HepG2 (cell line): ENCODE results near the gene SLC19A1. TPM values are rescaled to one million over a fixed set of nuclear protein-coding genes. Genes with fewer than 3 reads are reported as not detected.

Experiments used
- BRF2 ChIP-seq: sonication (generic); formaldehyde crosslinking; IDR thresholded peaks from 2 replicates; pipeline ENCODE4 v1.8.1; 2022; ENCODE audit warnings: mild to moderate bottlenecking, missing genetic modification reagents
- FOXK1 ChIP-seq: sonication (generic); formaldehyde crosslinking; IDR thresholded peaks from 2 replicates; pipeline ENCODE4 v1.4.0; 2020; ENCODE audit warnings: low read depth, missing genetic modification reagents, borderline replicate concordance
- GABPB1 ChIP-seq: IDR thresholded peaks from 2 replicates; pipeline ENCODE4 v1.6.1; 2016; ENCODE audit warnings: mild to moderate bottlenecking, missing genetic modification reagents, moderate library complexity, missing compliant biosample characterization
- KDM5A ChIP-seq: fragments of 200-600 bp; sonication (generic); IDR thresholded peaks from 2 replicates; pipeline ENCODE4 v1.7.0; 2018; ENCODE audit warnings: antibody characterized with exemption, mild to moderate bottlenecking, low read length, borderline replicate concordance
- KDM6A ChIP-seq: IDR thresholded peaks from 2 replicates; pipeline ENCODE4 v1.6.1; 2016; ENCODE audit warnings: low read depth
- NFATC3 ChIP-seq: sonication (generic); formaldehyde crosslinking; IDR thresholded peaks from 2 replicates; pipeline ENCODE4 v1.5.1; 2020; ENCODE audit warnings: mild to moderate bottlenecking, missing genetic modification reagents
- NR1H2 ChIP-seq: sonication (generic); formaldehyde crosslinking; IDR thresholded peaks from 2 replicates; pipeline ENCODE4 v1.8.1; 2022; ENCODE audit warnings: low read depth, missing genetic modification reagents, borderline replicate concordance
- NR3C1 ChIP-seq: sonication (generic); formaldehyde crosslinking; IDR thresholded peaks from 2 replicates; pipeline ENCODE4 v1.4.0; 2020; ENCODE audit warnings: missing genetic modification reagents
- RBAK ChIP-seq: sonication (generic); formaldehyde crosslinking; IDR thresholded peaks from 2 replicates; pipeline ENCODE4 v1.5.1; 2020; ENCODE audit warnings: mild to moderate bottlenecking, missing genetic modification reagents
- RCOR2 ChIP-seq: IDR thresholded peaks from 2 replicates; pipeline ENCODE4 v1.6.1; 2016; ENCODE audit warnings: missing biosample characterization, missing genetic modification reagents
- REXO4 ChIP-seq: sonication (generic); formaldehyde crosslinking; IDR thresholded peaks from 2 replicates; pipeline ENCODE4 v1.8.0; 2022; ENCODE audit warnings: missing genetic modification reagents, mild to moderate bottlenecking, borderline replicate concordance
- SMC3 ChIP-seq: IDR thresholded peaks from 2 replicates; pipeline ENCODE4 v1.6.1; 2011; ENCODE audit warnings: low read length, improper control_type of control experiment
- SP2 ChIP-seq: sonication (generic); formaldehyde crosslinking; IDR thresholded peaks from 2 replicates; pipeline ENCODE4 v1.5.1; 2020; ENCODE audit warnings: mild to moderate bottlenecking, missing genetic modification reagents
- ZFP62 ChIP-seq: sonication (generic); formaldehyde crosslinking; IDR thresholded peaks from 2 replicates; pipeline ENCODE4 v1.4.0; 2020; ENCODE audit warnings: missing genetic modification reagents
- ZFY ChIP-seq: sonication (generic); formaldehyde crosslinking; IDR thresholded peaks from 2 replicates; pipeline ENCODE4 v1.4.0; 2020; ENCODE audit warnings: missing genetic modification reagents
- ZNF18 ChIP-seq: sonication (generic); formaldehyde crosslinking; IDR thresholded peaks from 2 replicates; pipeline ENCODE4 v1.8.0; 2022; ENCODE audit warnings: mild to moderate bottlenecking, missing genetic modification reagents; ENCODE audit not compliant: insufficient replicate concordance
- ZNF225 ChIP-seq: sonication (generic); formaldehyde crosslinking; IDR thresholded peaks from 2 replicates; pipeline ENCODE4 v1.4.0; 2020; ENCODE audit warnings: mild to moderate bottlenecking, missing genetic modification reagents
- ZNF451 ChIP-seq: sonication (generic); formaldehyde crosslinking; IDR thresholded peaks from 2 replicates; pipeline ENCODE4 v1.5.0; 2020; ENCODE audit warnings: mild to moderate bottlenecking, missing genetic modification reagents
- ZNF503 ChIP-seq: sonication (generic); formaldehyde crosslinking; IDR thresholded peaks from 2 replicates; pipeline ENCODE4 v1.4.0; 2020; ENCODE audit warnings: missing genetic modification reagents
- ZNF629 ChIP-seq: sonication (generic); formaldehyde crosslinking; conservative IDR thresholded peaks from 2 replicates; pipeline ENCODE4 v1.5.0; 2020; ENCODE audit warnings: missing genetic modification reagents
- ZNF780A ChIP-seq: sonication (generic); formaldehyde crosslinking; IDR thresholded peaks from 2 replicates; pipeline ENCODE4 v1.8.0; 2022; ENCODE audit warnings: mild to moderate bottlenecking, missing genetic modification reagents, moderate library complexity
- ZZZ3 ChIP-seq: sonication (generic); formaldehyde crosslinking; IDR thresholded peaks from 2 replicates; pipeline ENCODE4 v1.4.0; 2020; ENCODE audit warnings: missing genetic modification reagents, mild to moderate bottlenecking, borderline replicate concordance
- polyA plus RNA-seq, 8 experiments: library from polyadenylated mRNA; depleted of rRNA in 3 of 8; stranded (reverse) in 7 of 8; unstranded in 1 of 8; fragments of >200 nt; fragmentation: Illumina TruSeq in 4 of 8; extraction: Trizol in 4 of 8; gene quantifications; 2 replicates each; pipeline versions ENCODE4 v1.2.1 to v1.2.3, GENCODE V29; 2011 to 2016; ENCODE audit warnings: low read depth in 4 of 8, missing spikeins in 1 of 8, mixed read lengths in 1 of 8; ENCODE audit not compliant: insufficient read depth in 1 of 8
- total RNA-seq, 5 experiments: library from RNA; depleted of rRNA; stranded (reverse); fragments of >200 nt; fragmentation: Illumina TruSeq; extraction: Trizol; gene quantifications; 2 replicates each; pipeline ENCODE4 v1.2.3, GENCODE V29; 2016; ENCODE audit warnings: low read depth in 1 of 5
- TF ChIP-seq, protein P1 (sequence below): sonication (generic); formaldehyde crosslinking; IDR thresholded peaks from 2 replicates; pipeline ENCODE4 v1.9.0; 2021; ENCODE audit warnings: missing genetic modification reagents, borderline replicate concordance

The SLC19A1 gene
- total and polyA plus RNA-seq, 2 of the 13 experiments (the other 11 are each of a cell fraction or from before 2014, with no cell fraction given): 21.8 to 23.0 TPM

DNA sequence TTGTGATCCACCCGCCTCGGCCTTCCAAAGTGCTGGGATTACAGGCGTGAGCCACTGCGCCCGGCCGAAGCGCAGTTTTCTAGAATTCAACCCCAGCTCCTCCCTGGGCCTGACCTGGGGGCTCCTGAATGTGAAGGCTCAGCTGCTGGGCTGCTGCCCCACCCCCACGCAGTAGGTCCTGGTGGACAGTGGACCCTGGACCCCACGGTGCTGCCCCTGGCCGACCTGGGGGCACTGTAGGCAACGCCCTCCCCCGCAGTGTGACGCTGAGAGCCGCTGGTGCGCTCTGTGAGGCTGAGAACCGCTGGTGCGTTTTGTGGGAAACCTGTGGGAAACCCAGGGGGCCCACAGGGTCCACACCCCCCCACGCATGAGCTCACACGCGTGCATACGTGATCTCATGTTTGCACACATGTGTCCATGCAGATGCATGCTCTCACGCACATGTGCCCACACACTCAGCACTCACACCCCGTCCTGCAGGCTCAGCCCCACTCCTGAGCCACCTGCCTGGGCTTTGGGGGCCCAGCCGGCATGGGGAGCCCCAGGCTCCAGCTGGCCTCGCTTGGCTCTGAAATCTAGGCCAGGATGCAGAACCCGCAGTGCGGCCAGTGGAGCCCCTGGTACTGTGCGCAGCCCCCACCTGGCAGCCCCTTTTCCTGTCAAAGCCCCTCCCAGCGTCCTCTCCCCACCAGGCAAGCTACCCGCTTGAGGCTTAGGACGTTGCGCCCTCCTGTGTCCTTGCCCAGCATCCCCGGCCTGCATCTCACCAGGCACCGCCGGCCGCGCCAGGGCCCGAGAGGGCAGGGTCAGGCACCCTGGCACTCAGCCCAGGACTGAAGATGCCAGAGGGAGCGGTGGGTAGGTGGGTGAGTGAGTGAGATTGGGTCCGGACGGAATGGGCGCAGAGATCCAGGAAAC is 69.5 kb downstream of the SLC19A1 start (continued):
- no peak for TF ChIP-seq SMC3
- TF ChIP-seq NR1H2 (CRISPR knock-in tag): no peak
- 0 out of 2 replicates have a peak, but pooled peaks have one; percentile 35 for TF ChIP-seq FOXK1 (CRISPR knock-in tag)
- no peak for TF ChIP-seq RCOR2
- TF ChIP-seq ZZZ3 (CRISPR knock-in tag): no peak; the same call in 1 of the 2 replicates
- no peak for TF ChIP-seq NR3C1 (CRISPR knock-in tag)
- no peak for TF ChIP-seq ZNF780A (CRISPR knock-in tag)
- TF ChIP-seq ZNF629: no peak
- TF ChIP-seq ZNF18 (CRISPR knock-in tag): peak; percentile 40
- no peak for TF ChIP-seq ZFP62 (CRISPR knock-in tag)
- TF ChIP-seq KDM6A: peak; percentile 86
- no peak; the same call in 1 of the 2 replicates for TF ChIP-seq GABPB1 (CRISPR knock-in tag)
- peak; percentile 76; the same call in 1 of the 2 replicates for TF ChIP-seq ZNF225 (CRISPR knock-in tag)
- TF ChIP-seq ZNF451 (CRISPR knock-in tag): peak; percentile 75; the same call in 1 of the 2 replicates
- no peak for TF ChIP-seq SP2 (CRISPR knock-in tag)
- peak; percentile 18; the same call in 1 of the 2 replicates for TF ChIP-seq ZFY
- TF ChIP-seq KDM5A: no peak
- TF ChIP-seq NFATC3 (CRISPR knock-in tag): no peak
- TF ChIP-seq, protein P1, sequence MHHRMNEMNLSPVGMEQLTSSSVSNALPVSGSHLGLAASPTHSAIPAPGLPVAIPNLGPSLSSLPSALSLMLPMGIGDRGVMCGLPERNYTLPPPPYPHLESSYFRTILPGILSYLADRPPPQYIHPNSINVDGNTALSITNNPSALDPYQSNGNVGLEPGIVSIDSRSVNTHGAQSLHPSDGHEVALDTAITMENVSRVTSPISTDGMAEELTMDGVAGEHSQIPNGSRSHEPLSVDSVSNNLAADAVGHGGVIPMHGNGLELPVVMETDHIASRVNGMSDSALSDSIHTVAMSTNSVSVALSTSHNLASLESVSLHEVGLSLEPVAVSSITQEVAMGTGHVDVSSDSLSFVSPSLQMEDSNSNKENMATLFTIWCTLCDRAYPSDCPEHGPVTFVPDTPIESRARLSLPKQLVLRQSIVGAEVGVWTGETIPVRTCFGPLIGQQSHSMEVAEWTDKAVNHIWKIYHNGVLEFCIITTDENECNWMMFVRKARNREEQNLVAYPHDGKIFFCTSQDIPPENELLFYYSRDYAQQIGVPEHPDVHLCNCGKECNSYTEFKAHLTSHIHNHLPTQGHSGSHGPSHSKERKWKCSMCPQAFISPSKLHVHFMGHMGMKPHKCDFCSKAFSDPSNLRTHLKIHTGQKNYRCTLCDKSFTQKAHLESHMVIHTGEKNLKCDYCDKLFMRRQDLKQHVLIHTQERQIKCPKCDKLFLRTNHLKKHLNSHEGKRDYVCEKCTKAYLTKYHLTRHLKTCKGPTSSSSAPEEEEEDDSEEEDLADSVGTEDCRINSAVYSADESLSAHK: no peak
- TF ChIP-seq REXO4 (CRISPR knock-in tag): no peak
- no peak for TF ChIP-seq BRF2 (CRISPR knock-in tag)
- TF ChIP-seq ZNF503 (CRISPR knock-in tag): 0 out of 2 replicates have a peak, but pooled peaks have one; percentile 39
- no peak for TF ChIP-seq RBAK
